Measurements from ENCODE around the gene EFNA5.
A peak's percentile ranks its signal among the peaks of the same experiment; 100 is the strongest.

DNA sequence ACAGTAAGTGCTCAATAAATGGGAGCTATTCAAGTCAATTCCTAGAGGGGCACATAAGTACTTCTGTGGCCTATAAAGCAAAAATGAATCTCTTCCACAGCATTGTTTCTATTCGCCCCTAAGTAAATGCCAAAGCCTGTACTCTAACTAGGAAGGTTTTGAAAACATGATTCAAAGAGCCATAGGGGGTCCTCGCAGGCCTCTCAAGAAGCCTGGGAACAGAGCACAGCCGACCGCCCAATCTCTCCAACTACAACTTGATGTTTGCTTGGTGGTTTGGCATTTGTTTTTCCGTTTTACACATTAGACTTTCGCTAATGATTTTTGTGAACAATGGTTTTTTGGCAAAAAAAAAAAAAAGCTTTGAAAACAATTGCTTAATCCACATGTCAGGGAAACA, 19.4 kb downstream of the EFNA5 start:
- TF ChIP-seq, protein P1, sequence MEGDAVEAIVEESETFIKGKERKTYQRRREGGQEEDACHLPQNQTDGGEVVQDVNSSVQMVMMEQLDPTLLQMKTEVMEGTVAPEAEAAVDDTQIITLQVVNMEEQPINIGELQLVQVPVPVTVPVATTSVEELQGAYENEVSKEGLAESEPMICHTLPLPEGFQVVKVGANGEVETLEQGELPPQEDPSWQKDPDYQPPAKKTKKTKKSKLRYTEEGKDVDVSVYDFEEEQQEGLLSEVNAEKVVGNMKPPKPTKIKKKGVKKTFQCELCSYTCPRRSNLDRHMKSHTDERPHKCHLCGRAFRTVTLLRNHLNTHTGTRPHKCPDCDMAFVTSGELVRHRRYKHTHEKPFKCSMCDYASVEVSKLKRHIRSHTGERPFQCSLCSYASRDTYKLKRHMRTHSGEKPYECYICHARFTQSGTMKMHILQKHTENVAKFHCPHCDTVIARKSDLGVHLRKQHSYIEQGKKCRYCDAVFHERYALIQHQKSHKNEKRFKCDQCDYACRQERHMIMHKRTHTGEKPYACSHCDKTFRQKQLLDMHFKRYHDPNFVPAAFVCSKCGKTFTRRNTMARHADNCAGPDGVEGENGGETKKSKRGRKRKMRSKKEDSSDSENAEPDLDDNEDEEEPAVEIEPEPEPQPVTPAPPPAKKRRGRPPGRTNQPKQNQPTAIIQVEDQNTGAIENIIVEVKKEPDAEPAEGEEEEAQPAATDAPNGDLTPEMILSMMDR (conservative IDR thresholded peaks at IDR 0.05; ENCODE audit: low read depth in 2 of 2): peak in 1 of 2 experiments; percentile 29; a peak in 2 of 4 replicates
- TF ChIP-seq EZH2phosphoT487 (IDR thresholded peaks at IDR 0.05; ENCODE audit: unreplicated experiment) (no peak), POLR2AphosphoS5 (IDR thresholded peaks at IDR 0.05; ENCODE audit: low read depth) (no peak), JUNB (IDR thresholded peaks at IDR 0.05; ENCODE audit: unreplicated experiment) (no peak), EZH2 (IDR thresholded peaks at IDR 0.05; ENCODE audit: low read depth, unreplicated experiment) (no peak), CREB1 (CRISPR knock-in tag; IDR thresholded peaks at IDR 0.05; ENCODE audit: low read depth) (no peak), ZNF331 (CRISPR knock-in tag; IDR thresholded peaks at IDR 0.05; ENCODE audit: low read depth) (no peak)
- TF ChIP-seq, protein P2, sequence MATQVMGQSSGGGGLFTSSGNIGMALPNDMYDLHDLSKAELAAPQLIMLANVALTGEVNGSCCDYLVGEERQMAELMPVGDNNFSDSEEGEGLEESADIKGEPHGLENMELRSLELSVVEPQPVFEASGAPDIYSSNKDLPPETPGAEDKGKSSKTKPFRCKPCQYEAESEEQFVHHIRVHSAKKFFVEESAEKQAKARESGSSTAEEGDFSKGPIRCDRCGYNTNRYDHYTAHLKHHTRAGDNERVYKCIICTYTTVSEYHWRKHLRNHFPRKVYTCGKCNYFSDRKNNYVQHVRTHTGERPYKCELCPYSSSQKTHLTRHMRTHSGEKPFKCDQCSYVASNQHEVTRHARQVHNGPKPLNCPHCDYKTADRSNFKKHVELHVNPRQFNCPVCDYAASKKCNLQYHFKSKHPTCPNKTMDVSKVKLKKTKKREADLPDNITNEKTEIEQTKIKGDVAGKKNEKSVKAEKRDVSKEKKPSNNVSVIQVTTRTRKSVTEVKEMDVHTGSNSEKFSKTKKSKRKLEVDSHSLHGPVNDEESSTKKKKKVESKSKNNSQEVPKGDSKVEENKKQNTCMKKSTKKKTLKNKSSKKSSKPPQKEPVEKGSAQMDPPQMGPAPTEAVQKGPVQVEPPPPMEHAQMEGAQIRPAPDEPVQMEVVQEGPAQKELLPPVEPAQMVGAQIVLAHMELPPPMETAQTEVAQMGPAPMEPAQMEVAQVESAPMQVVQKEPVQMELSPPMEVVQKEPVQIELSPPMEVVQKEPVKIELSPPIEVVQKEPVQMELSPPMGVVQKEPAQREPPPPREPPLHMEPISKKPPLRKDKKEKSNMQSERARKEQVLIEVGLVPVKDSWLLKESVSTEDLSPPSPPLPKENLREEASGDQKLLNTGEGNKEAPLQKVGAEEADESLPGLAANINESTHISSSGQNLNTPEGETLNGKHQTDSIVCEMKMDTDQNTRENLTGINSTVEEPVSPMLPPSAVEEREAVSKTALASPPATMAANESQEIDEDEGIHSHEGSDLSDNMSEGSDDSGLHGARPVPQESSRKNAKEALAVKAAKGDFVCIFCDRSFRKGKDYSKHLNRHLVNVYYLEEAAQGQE (IDR thresholded peaks at IDR 0.05; ENCODE audit: unreplicated experiment): no peak
- TF ChIP-seq, protein P3, sequence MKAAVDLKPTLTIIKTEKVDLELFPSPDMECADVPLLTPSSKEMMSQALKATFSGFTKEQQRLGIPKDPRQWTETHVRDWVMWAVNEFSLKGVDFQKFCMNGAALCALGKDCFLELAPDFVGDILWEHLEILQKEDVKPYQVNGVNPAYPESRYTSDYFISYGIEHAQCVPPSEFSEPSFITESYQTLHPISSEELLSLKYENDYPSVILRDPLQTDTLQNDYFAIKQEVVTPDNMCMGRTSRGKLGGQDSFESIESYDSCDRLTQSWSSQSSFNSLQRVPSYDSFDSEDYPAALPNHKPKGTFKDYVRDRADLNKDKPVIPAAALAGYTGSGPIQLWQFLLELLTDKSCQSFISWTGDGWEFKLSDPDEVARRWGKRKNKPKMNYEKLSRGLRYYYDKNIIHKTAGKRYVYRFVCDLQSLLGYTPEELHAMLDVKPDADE (IDR thresholded peaks at IDR 0.05): no peak
- TF ChIP-seq, protein P4, sequence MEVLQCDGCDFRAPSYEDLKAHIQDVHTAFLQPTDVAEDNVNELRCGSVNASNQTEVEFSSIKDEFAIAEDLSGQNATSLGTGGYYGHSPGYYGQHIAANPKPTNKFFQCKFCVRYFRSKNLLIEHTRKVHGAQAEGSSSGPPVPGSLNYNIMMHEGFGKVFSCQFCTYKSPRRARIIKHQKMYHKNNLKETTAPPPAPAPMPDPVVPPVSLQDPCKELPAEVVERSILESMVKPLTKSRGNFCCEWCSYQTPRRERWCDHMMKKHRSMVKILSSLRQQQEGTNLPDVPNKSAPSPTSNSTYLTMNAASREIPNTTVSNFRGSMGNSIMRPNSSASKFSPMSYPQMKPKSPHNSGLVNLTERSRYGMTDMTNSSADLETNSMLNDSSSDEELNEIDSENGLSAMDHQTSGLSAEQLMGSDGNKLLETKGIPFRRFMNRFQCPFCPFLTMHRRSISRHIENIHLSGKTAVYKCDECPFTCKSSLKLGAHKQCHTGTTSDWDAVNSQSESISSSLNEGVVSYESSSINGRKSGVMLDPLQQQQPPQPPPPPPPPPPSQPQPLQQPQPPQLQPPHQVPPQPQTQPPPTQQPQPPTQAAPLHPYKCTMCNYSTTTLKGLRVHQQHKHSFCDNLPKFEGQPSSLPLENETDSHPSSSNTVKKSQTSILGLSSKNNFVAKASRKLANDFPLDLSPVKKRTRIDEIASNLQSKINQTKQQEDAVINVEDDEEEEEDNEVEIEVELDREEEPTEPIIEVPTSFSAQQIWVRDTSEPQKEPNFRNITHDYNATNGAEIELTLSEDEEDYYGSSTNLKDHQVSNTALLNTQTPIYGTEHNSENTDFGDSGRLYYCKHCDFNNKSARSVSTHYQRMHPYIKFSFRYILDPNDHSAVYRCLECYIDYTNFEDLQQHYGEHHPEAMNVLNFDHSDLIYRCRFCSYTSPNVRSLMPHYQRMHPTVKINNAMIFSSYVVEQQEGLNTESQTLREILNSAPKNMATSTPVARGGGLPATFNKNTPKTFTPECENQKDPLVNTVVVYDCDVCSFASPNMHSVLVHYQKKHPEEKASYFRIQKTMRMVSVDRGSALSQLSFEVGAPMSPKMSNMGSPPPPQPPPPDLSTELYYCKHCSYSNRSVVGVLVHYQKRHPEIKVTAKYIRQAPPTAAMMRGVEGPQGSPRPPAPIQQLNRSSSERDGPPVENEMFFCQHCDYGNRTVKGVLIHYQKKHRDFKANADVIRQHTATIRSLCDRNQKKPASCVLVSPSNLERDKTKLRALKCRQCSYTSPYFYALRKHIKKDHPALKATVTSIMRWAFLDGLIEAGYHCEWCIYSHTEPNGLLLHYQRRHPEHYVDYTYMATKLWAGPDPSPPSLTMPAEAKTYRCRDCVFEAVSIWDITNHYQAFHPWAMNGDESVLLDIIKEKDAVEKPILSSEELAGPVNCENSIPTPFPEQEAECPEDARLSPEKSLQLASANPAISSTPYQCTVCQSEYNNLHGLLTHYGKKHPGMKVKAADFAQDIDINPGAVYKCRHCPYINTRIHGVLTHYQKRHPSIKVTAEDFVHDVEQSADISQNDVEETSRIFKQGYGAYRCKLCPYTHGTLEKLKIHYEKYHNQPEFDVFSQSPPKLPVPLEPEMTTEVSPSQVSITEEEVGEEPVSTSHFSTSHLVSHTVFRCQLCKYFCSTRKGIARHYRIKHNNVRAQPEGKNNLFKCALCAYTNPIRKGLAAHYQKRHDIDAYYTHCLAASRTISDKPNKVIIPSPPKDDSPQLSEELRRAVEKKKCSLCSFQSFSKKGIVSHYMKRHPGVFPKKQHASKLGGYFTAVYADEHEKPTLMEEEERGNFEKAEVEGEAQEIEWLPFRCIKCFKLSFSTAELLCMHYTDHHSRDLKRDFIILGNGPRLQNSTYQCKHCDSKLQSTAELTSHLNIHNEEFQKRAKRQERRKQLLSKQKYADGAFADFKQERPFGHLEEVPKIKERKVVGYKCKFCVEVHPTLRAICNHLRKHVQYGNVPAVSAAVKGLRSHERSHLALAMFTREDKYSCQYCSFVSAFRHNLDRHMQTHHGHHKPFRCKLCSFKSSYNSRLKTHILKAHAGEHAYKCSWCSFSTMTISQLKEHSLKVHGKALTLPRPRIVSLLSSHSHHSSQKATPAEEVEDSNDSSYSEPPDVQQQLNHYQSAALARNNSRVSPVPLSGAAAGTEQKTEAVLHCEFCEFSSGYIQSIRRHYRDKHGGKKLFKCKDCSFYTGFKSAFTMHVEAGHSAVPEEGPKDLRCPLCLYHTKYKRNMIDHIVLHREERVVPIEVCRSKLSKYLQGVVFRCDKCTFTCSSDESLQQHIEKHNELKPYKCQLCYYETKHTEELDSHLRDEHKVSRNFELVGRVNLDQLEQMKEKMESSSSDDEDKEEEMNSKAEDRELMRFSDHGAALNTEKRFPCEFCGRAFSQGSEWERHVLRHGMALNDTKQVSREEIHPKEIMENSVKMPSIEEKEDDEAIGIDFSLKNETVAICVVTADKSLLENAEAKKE (CRISPR knock-in tag; IDR thresholded peaks at IDR 0.05): no peak
